ENCODE measurements around the gene PSMD12.
"Not testable (repeated sequence)": the region's sequence is repeated elsewhere in the genome, so short reads cannot be mapped to it uniquely, and the experiment has no call there.

PSMD12 gene

DNA sequence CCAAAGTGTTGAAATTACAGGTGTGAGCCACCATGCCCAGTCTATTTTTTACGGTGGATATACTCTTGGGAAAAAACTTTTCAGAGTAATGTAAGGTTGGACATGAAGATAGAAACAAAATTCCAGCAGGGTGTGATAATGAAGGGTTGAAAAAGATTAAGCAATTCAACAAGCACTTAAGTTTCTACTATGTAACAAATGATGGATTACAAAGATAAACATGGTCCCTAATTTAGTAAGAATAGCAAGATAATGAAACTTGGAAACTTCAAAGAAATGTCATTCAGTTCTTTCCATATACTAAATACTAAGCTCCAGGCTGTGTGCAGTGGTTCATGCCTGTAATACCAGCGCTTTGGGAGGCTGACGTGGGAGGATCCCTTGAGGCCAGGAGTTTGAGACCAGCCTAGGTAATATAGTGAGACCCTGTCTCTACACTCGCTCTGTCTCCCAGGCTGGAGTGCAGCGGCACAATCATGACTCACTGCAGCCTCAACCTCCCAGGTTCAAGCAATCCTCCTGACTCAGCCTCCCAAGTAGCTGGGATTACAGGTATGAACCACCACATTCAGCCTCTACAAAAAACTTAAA lies 31.0 kb downstream of the PSMD12 start:
- no peak overlapping the region for H2BK15ac ChIP-seq (ENCODE audit: low read depth, poor library complexity, severe bottlenecking)
- H3K27ac ChIP-seq (ENCODE audit: low read length, poor library complexity, severe bottlenecking), result no peak overlapping the region
- no peak overlapping the region for H2AFZ ChIP-seq (ENCODE audit: low read depth, low read length)
- WGBS, result 92% methylated on average over 5 of the region's 5 CpGs
- H3K4ac ChIP-seq (ENCODE audit: low read depth in 1 of 2, low read length in 2 of 2), result no peak overlapping the region
- DNase-seq, result no peak
- no peaks in the 10 kb centered on the region for H3K79me1 ChIP-seq (replicated peaks; ENCODE audit: low read length, poor library complexity, severe bottlenecking)
- no peak overlapping the region for H2BK12ac ChIP-seq (ENCODE audit: low read length in 2 of 2)
- H3K9me3 ChIP-seq (ENCODE audit: control insufficient read depth, low read length), result no peaks in the 10 kb centered on the region
- no peak overlapping the region for H3K4me2 ChIP-seq (ENCODE audit: low read length, poor library complexity, severe bottlenecking)
- H3K4me3 ChIP-seq (ENCODE audit: insufficient read depth in 1 of 2, low read depth in 1 of 2, low read length in 2 of 2), result no peak overlapping the region
- no peak overlapping the region for H4K91ac ChIP-seq (ENCODE audit: low read length)
- no peak overlapping the region for H3K18ac ChIP-seq (ENCODE audit: low read depth in 1 of 2, low read length in 2 of 2)
- H3K27me3 ChIP-seq (ENCODE audit: control insufficient read depth in 1 of 2, insufficient read depth in 1 of 2, low read length in 2 of 2), result no peaks in the 10 kb centered on the region
- H3K4me1 ChIP-seq (ENCODE audit: control insufficient read depth, insufficient read depth, low read depth, low read length), result peaks cover 1% of the 10 kb centered on the region
- no peak overlapping the region for H2BK5ac ChIP-seq (ENCODE audit: low read depth, low read length, poor library complexity, severe bottlenecking)
- no peak overlapping the region for H3K23ac ChIP-seq (ENCODE audit: low read length in 2 of 2)
- H4K8ac ChIP-seq (ENCODE audit: low read length), result no peak overlapping the region
- H2BK120ac ChIP-seq (ENCODE audit: low read depth, low read length), result no peak overlapping the region
- H3K36me3 ChIP-seq (ENCODE audit: control insufficient read depth in 1 of 2, insufficient read depth in 2 of 2, low read depth in 1 of 2, low read length in 2 of 2), result peaks cover 6 to 20% of the 10 kb centered on the region in 2 experiments
- H2AK5ac ChIP-seq (ENCODE audit: low read length, severe bottlenecking), result no peak overlapping the region
- H3K9ac ChIP-seq (ENCODE audit: low read length), result no peak overlapping the region
- H3K14ac ChIP-seq (ENCODE audit: low read length in 2 of 2), result no peak overlapping the region

DNA sequence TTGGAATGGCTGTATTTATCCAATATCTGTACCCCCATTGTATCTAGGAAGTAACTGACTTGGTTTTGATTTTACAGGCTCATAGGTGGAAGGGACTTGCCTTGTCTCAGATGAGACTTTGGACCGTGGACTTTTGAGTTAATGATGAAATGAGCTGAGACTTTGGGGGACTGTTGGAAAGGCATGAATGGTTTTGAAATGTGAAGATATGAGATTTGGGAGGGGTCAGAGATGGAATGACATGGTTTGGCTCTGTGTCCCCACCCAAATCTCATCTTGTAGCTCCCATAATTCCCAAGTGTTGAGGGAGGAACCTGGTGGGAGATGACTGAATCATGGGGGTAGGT lies 34.2 kb downstream of the PSMD12 start:
- peaks cover 10% of the 10 kb centered on the region for H3K9me3 ChIP-seq (ENCODE audit: control insufficient read depth, low read length)
- not testable (repeated sequence) for H3K9ac ChIP-seq (ENCODE audit: low read length); H3K27ac ChIP-seq (ENCODE audit: low read length, poor library complexity, severe bottlenecking); H3K14ac ChIP-seq (ENCODE audit: low read length in 2 of 2); H3K4me2 ChIP-seq (ENCODE audit: low read length, poor library complexity, severe bottlenecking); DNase-seq; H3K36me3 ChIP-seq (ENCODE audit: control insufficient read depth in 1 of 2, insufficient read depth in 2 of 2, low read depth in 1 of 2, low read length in 2 of 2); H4K8ac ChIP-seq (ENCODE audit: low read length); H2BK12ac ChIP-seq (ENCODE audit: low read length in 2 of 2); H2BK5ac ChIP-seq (ENCODE audit: low read depth, low read length, poor library complexity, severe bottlenecking); H2BK15ac ChIP-seq (ENCODE audit: low read depth, poor library complexity, severe bottlenecking); H3K4me1 ChIP-seq (ENCODE audit: control insufficient read depth, insufficient read depth, low read depth, low read length); H3K27me3 ChIP-seq (ENCODE audit: control insufficient read depth in 1 of 2, insufficient read depth in 1 of 2, low read length in 2 of 2); H2BK120ac ChIP-seq (ENCODE audit: low read depth, low read length); H3K4me3 ChIP-seq (ENCODE audit: insufficient read depth in 1 of 2, low read depth in 1 of 2, low read length in 2 of 2); H2AK5ac ChIP-seq (ENCODE audit: low read length, severe bottlenecking); H3K4ac ChIP-seq (ENCODE audit: low read depth in 1 of 2, low read length in 2 of 2); H2AFZ ChIP-seq (ENCODE audit: low read depth, low read length); H4K91ac ChIP-seq (ENCODE audit: low read length); H3K18ac ChIP-seq (ENCODE audit: low read depth in 1 of 2, low read length in 2 of 2); H3K79me1 ChIP-seq (replicated peaks; ENCODE audit: low read length, poor library complexity, severe bottlenecking); H3K23ac ChIP-seq (ENCODE audit: low read length in 2 of 2)
- WGBS, result 91% methylated on average over 1 of the region's 1 CpG

DNA sequence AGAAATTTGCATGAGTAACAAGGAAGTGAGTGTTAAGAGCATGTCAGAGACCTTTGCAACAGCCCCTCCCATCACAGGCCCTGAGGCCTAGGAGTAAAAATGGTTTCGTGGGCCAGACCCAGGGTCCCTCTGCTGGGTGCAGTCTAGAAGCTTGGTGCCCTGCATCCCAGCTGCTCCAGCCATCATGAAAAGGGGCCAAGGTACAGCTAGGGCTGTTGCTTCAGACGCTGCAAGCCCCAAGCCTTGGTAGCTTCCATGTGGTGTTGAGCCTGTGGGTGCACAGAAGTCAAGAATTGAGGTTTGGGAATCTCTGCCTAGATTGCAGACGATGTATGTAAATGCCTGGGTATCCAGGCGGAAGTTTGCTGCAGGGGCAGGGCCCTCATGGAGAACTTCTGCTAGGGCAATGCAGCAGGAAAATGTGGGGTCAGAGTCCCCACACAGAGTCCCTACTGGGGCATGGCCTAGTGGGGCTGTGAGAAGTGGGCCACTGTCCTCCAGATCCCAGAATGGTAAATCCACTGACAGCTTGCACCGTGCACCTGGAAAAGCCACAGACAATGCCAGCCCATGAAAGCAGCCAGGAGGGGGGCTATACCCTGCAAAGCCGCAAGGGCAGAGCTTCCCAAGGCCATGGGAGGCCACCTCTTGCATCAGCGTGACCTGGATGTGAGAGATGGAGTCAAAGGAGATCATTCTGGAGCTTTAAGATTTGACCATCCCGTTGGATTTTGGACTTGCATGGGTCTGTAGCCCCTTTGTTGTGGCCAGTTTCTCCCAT lies 34.8 kb downstream of the PSMD12 start:
- H3K79me1 ChIP-seq (replicated peaks; ENCODE audit: low read length, poor library complexity, severe bottlenecking); H2BK120ac ChIP-seq (ENCODE audit: low read depth, low read length); H3K4me3 ChIP-seq (ENCODE audit: insufficient read depth in 1 of 2, low read depth in 1 of 2, low read length in 2 of 2); H4K91ac ChIP-seq (ENCODE audit: low read length); H3K18ac ChIP-seq (ENCODE audit: low read depth in 1 of 2, low read length in 2 of 2); H2AFZ ChIP-seq (ENCODE audit: low read depth, low read length); H3K23ac ChIP-seq (ENCODE audit: low read length in 2 of 2); H2AK5ac ChIP-seq (ENCODE audit: low read length, severe bottlenecking); DNase-seq; H3K4me1 ChIP-seq (ENCODE audit: control insufficient read depth, insufficient read depth, low read depth, low read length); H3K27me3 ChIP-seq (ENCODE audit: control insufficient read depth in 1 of 2, insufficient read depth in 1 of 2, low read length in 2 of 2); H3K14ac ChIP-seq (ENCODE audit: low read length in 2 of 2); H4K8ac ChIP-seq (ENCODE audit: low read length); H2BK5ac ChIP-seq (ENCODE audit: low read depth, low read length, poor library complexity, severe bottlenecking); H3K36me3 ChIP-seq (ENCODE audit: control insufficient read depth in 1 of 2, insufficient read depth in 2 of 2, low read depth in 1 of 2, low read length in 2 of 2); H3K9ac ChIP-seq (ENCODE audit: low read length); H3K27ac ChIP-seq (ENCODE audit: low read length, poor library complexity, severe bottlenecking); H3K4me2 ChIP-seq (ENCODE audit: low read length, poor library complexity, severe bottlenecking); H2BK15ac ChIP-seq (ENCODE audit: low read depth, poor library complexity, severe bottlenecking); H3K4ac ChIP-seq (ENCODE audit: low read depth in 1 of 2, low read length in 2 of 2); H2BK12ac ChIP-seq (ENCODE audit: low read length in 2 of 2): not testable (repeated sequence)
- 89% methylated on average over 7 of the region's 8 CpGs for WGBS
- peaks cover 10% of the 10 kb centered on the region for H3K9me3 ChIP-seq (ENCODE audit: control insufficient read depth, low read length)

DNA sequence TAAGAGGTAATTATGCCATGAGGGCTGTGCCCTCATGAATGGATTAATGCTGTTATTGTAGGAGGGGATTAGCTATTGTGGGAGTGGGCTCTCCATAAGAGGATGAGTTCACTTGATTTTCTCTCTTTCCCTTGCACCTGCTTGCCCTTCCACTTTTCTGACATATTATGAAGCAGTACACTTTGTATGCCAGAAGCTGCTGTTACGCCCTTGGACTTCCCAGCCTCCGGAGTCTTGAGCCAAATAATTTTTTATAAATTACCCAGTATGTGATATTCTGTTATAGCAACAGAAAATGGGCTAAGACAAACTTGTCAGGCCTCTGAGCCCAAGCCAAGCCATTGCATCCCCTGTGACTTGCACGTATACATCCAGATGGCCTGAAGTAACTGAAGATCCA lies 38.4 kb downstream of the PSMD12 start:
- H3K4ac ChIP-seq (ENCODE audit: low read depth in 1 of 2, low read length in 2 of 2), result no peak overlapping the region
- H3K14ac ChIP-seq (ENCODE audit: low read length in 2 of 2), result no peak overlapping the region
- no peak overlapping the region for H3K23ac ChIP-seq (ENCODE audit: low read length in 2 of 2)
- no peaks in the 10 kb centered on the region for H3K79me1 ChIP-seq (replicated peaks; ENCODE audit: low read length, poor library complexity, severe bottlenecking)
- H3K4me3 ChIP-seq (ENCODE audit: insufficient read depth in 1 of 2, low read depth in 1 of 2, low read length in 2 of 2), result no peak overlapping the region
- no peak overlapping the region for H2AFZ ChIP-seq (ENCODE audit: low read depth, low read length)
- H3K27ac ChIP-seq (ENCODE audit: low read length, poor library complexity, severe bottlenecking), result no peak overlapping the region
- no peak overlapping the region for H2BK12ac ChIP-seq (ENCODE audit: low read length in 2 of 2)
- no peaks in the 10 kb centered on the region for H3K27me3 ChIP-seq (ENCODE audit: control insufficient read depth in 1 of 2, insufficient read depth in 1 of 2, low read length in 2 of 2)
- H3K36me3 ChIP-seq (ENCODE audit: control insufficient read depth in 1 of 2, insufficient read depth in 2 of 2, low read depth in 1 of 2, low read length in 2 of 2), result no peaks in the 10 kb centered on the region
- peaks cover 10% of the 10 kb centered on the region for H3K9me3 ChIP-seq (ENCODE audit: control insufficient read depth, low read length)
- no peak overlapping the region for H3K4me2 ChIP-seq (ENCODE audit: low read length, poor library complexity, severe bottlenecking)
- DNase-seq, result no peak
- no peak overlapping the region for H4K91ac ChIP-seq (ENCODE audit: low read length)
- 94% methylated on average over 1 of the region's 3 CpGs for WGBS
- H2BK5ac ChIP-seq (ENCODE audit: low read depth, low read length, poor library complexity, severe bottlenecking), result no peak overlapping the region
- no peak overlapping the region for H3K18ac ChIP-seq (ENCODE audit: low read depth in 1 of 2, low read length in 2 of 2)
- H4K8ac ChIP-seq (ENCODE audit: low read length), result no peak overlapping the region
- H3K9ac ChIP-seq (ENCODE audit: low read length), result no peak overlapping the region
- no peaks in the 10 kb centered on the region for H3K4me1 ChIP-seq (ENCODE audit: control insufficient read depth, insufficient read depth, low read depth, low read length)
- no peak overlapping the region for H2BK120ac ChIP-seq (ENCODE audit: low read depth, low read length)
- no peak overlapping the region for H2BK15ac ChIP-seq (ENCODE audit: low read depth, poor library complexity, severe bottlenecking)
- no peak overlapping the region for H2AK5ac ChIP-seq (ENCODE audit: low read length, severe bottlenecking)

Measured in mesenchymal stem cell (in vitro differentiated cells and primary cell).